Activated CD8-positive, alpha-beta memory T cell treated with anti-CD3 and anti-CD28 coated beads for 1 hour (primary cell): Measurements from ENCODE around the gene PPP4R3A.
"Not testable (repeated sequence)": the region's sequence is repeated elsewhere in the genome, so short reads cannot be mapped to it uniquely, and the experiment has no call there.

Experiments used
- DNase-seq, 2 donors: peaks; one replicate each; pipeline ENCODE4 v3.0.0-alpha.2; 2020; ENCODE audit warnings: low read depth in 1 of 2; ENCODE audit errors: extremely low read depth in 1 of 2

PPP4R3A gene

DNA sequence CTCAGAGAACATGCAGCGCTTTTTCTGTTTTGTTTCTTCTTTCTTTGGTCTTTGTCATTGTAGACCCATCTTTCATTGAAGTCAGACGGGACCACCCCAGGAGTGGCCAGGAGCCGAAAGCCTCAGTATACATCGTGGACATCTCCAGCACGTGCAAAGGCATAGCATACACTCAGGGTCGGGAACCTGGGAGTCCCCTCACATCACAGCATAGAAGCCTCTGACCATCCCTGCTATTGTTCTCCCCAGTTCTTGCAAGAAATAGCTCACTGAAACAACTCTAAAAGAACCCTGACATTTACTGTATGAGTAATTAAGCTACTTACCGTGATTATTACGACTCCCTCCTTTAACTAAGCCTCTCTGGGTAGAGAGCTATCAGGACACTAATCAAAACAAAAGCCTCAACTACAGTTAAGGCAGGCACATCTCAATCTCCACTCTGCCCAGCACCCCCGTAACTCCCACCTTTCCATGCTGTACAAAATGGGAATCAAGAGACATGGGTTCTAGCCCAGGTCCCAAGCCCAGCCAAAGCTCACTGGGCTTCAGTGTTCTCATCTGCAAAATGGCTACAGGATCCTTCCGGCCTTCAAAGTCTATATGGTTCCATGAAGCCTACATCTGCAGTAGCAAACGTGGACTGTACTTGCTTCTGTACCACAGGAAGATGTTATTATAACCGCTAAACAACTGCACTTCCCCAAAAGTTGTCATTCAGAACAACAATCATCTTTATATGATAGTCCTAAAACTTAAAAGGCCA lies 99.2 kb downstream of the PPP4R3A start:
- no peak for DNase-seq

DNA sequence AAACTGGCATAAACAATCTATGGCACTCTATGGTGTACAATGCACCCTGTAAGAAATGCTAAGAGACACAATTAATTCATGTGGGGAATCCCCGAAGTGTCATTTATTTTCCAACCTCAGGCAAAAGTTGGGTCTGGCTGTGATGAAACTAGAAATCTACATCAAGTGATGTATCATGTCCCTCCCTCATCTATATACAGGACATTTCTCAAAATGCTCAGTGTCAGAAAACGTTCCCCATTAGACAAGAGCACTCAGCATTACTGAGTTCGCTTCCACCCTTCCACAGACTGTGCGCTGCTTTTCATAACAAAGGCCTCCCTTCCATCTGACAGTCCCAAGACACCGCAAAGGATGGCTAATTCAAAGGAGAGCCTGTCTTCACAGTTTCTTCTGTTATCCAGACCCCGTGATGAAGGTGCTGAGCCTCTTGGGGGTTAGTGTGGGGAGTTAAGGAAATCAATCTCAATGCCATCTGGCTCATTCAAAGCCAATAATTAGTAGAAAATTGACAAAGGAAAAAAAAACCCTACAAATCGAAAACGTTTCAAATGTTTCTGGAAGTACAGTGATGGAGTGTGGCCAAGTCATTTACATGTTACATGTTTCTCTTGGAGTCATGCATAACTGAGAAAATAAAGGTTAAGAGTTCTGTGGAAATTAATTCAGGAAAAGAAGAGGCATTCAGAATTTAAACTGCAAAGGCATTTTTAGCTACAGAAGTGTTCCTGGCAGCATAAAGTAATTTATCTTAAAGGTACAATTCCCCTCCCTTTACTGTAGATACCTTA lies 100.0 kb downstream of the PPP4R3A start:
- no peak for DNase-seq

DNA sequence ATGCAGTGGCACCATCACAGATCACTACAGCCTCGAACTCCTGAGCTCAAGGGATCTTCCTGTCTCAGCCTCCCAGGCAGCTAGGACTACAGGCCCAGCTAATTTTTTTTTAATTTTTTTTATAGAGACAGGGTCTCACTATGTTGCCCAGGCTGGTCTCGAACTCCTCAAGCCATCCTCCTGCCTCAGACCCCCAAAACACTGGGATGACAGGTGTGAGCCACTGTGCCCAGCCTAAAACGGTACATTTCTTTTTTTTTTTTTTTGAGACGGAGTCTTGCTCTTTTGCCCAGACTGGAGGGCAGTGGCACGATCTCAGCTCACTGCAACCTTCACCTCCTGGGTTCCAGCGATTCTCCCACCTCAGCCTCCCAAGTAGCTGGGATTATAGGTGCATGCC lies 100.9 kb downstream of the PPP4R3A start:
- DNase-seq, result not testable (repeated sequence)
